OCI-LY1 (cell line): ENCODE results near the gene DIP2C.

Experiments
- H2AFZ ChIP-seq: fragments of 200-600 bp; sonication (generic), shearing (Covaris generic); 2 replicates; pipeline ENCODE4 v1.6.0; 2014; ENCODE audit warnings: antibody characterized with exemption, mild to moderate bottlenecking, low read length
- H3F3A ChIP-seq: fragments of 200-600 bp; sonication (generic), shearing (Covaris generic); 2 replicates; pipeline ENCODE4 v1.6.0; 2014; ENCODE audit warnings: mild to moderate bottlenecking, antibody characterized with exemption, low read length, moderate library complexity; ENCODE audit not compliant: insufficient read depth
- H3K27ac ChIP-seq: fragments of 200-600 bp; sonication (generic); 2 replicates; pipeline ENCODE4 v1.5.1; 2014; ENCODE audit warnings: low read length, mixed run types, mild to moderate bottlenecking, low read depth; ENCODE audit not compliant: poor library complexity, severe bottlenecking
- H3K27me3 ChIP-seq: fragments of 200-600 bp; sonication (generic); 2 replicates; pipeline ENCODE4 v1.6.0; 2014; ENCODE audit warnings: antibody characterized with exemption, mild to moderate bottlenecking, low read length, moderate library complexity; ENCODE audit not compliant: insufficient read depth
- H3K36me3 ChIP-seq: fragments of 200-600 bp; sonication (generic); 2 replicates; pipeline ENCODE4 v1.6.1; 2014; ENCODE audit warnings: mild to moderate bottlenecking, antibody characterized with exemption, low read length, moderate library complexity, mixed read lengths; ENCODE audit not compliant: insufficient read depth
- H3K4me1 ChIP-seq: fragments of 200-600 bp; sonication (generic); 2 replicates; pipeline ENCODE4 v1.5.1; 2014; ENCODE audit warnings: mild to moderate bottlenecking, low read length, moderate library complexity; ENCODE audit not compliant: insufficient read depth, severe bottlenecking
- H3K4me2 ChIP-seq: fragments of 200-600 bp; sonication (generic), shearing (Covaris generic); 2 replicates; pipeline ENCODE4 v1.6.1; 2014; ENCODE audit warnings: low read length
- H3K4me3 ChIP-seq: fragments of 200-600 bp; sonication (generic); 2 replicates; pipeline ENCODE4 v1.5.1; 2014; ENCODE audit warnings: low read length, low read depth, mild to moderate bottlenecking, mixed read lengths; ENCODE audit not compliant: poor library complexity, severe bottlenecking
- H3K79me2 ChIP-seq: fragments of 200-600 bp; shearing (Covaris generic); 2 replicates; pipeline ENCODE4 v1.6.1; 2016; ENCODE audit warnings: mixed run types, low read length, mixed read lengths; ENCODE audit not compliant: insufficient read depth
- H3K9ac ChIP-seq: fragments of 200-600 bp; sonication (generic), shearing (Covaris generic); 2 replicates; pipeline ENCODE4 v1.6.1; 2014; ENCODE audit warnings: mild to moderate bottlenecking, low read length, mixed read lengths
- H3K9me2 ChIP-seq: fragments of 200-600 bp; sonication (generic), shearing (Covaris generic); 2 replicates; pipeline ENCODE4 v1.6.1; 2014; ENCODE audit warnings: low read depth, mild to moderate bottlenecking, low read length, mixed read lengths
- H3K9me3 ChIP-seq: fragments of 200-600 bp; shearing (Covaris generic); 2 replicates; pipeline ENCODE4 v1.6.1; 2014; ENCODE audit warnings: low read length, mixed read lengths
- H4K20me1 ChIP-seq: fragments of 200-600 bp; sonication (generic), shearing (Covaris generic); 2 replicates; pipeline ENCODE4 v1.6.0; 2016; ENCODE audit warnings: mild to moderate bottlenecking, low read length; ENCODE audit not compliant: insufficient read depth
- CTCF ChIP-seq: fragments of 200-600 bp; sonication (generic), shearing (Covaris generic); IDR thresholded peaks from 2 replicates; pipeline ENCODE4 v1.5.1; 2017; ENCODE audit warnings: mild to moderate bottlenecking, antibody characterized with exemption, low read length, moderate library complexity, mixed read lengths
- EZH2 ChIP-seq: fragments of 200-600 bp; sonication (generic), shearing (Covaris generic); IDR thresholded peaks from 2 replicates; pipeline ENCODE4 v1.8.0; 2017; ENCODE audit warnings: borderline replicate concordance, mixed run types, mild to moderate bottlenecking, antibody characterized with exemption, low read length, moderate library complexity, mixed read lengths

DIP2C gene

DNA sequence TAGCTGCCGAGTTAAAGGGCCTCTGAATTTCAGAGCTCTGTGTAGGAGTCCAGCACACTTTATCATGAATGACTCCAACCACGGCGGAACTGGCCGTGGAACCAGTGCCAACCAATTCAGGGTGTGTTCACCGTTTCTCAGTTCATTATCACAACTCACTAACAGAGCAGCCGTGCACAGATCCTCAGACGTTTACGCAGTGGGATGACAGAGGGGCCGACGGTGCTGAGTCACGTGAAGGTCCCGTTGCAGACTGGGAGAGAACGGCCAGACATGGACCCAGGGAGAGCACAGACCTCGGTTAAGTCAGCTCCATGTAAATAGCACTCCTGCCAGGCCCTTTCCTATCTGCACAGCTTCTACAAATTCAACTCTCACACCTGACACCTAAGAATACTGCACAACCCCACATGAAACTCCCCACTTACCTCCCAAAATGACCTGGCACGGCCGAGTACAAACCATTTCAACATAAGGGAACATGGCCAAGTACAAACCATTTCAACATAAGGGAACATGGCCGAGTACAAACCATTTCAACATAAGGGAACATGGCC, 95.5 kb downstream of the DIP2C start:
- Histone ChIP-seq H3K9me2 (no peaks in the 10 kb centered on the region), H3K9me3 (no peaks in the 10 kb centered on the region), H2AFZ (no peak overlapping the region), H3K79me2 (peaks cover 47% of the 10 kb centered on the region), H3K4me1 (peaks cover 78% of the 10 kb centered on the region), H3K4me2 (no peak overlapping the region), H3K4me3 (no peak overlapping the region), H4K20me1 (no peaks in the 10 kb centered on the region), H3K9ac (no peak overlapping the region), H3F3A (no peaks in the 10 kb centered on the region), H3K27ac (peak overlapping the region; percentile 2), H3K27me3 (no peaks in the 10 kb centered on the region), H3K36me3 (peaks cover 50% of the 10 kb centered on the region)
- no peak for TF ChIP-seq CTCF
- TF ChIP-seq EZH2, result no peak

DNA sequence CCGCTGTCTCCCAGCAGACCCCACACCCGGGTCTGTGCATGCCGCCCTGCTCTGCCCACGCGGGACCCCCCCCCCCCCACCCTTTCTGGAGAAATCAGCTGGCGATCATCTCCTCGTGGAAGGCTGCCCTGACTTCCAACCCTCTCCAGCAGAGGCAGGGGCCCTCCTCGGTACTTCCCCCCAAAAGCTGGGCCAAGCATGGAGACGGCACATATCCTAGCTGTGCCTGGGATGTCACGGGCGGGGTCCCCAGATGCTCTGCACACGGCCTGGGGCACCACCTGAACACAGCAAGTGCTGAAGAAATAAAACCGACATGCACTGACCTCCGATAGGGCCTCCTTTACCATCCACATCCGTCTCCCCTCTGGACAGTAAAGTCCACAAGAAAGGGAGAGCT, 96.0 kb downstream of the DIP2C start:
- H3K79me2 ChIP-seq, result peaks cover 41% of the 10 kb centered on the region

GRCh38 chr10:593016-593415, 96.5 kb downstream of the DIP2C start:
- no peak overlapping the region for H3K27ac ChIP-seq
- H3K4me3 ChIP-seq, result no peak overlapping the region
- H4K20me1 ChIP-seq, result no peaks in the 10 kb centered on the region
- H3K4me2 ChIP-seq, result no peak overlapping the region
- H3K27me3 ChIP-seq, result no peaks in the 10 kb centered on the region
- H3F3A ChIP-seq, result no peaks in the 10 kb centered on the region
- H3K9me2 ChIP-seq, result no peaks in the 10 kb centered on the region
- peaks cover 78% of the 10 kb centered on the region for H3K4me1 ChIP-seq
- no peak overlapping the region for H3K9ac ChIP-seq
- H3K79me2 ChIP-seq, result peaks cover 38% of the 10 kb centered on the region
- no peak overlapping the region for H2AFZ ChIP-seq
- H3K9me3 ChIP-seq, result no peaks in the 10 kb centered on the region
- H3K36me3 ChIP-seq, result peaks cover 50% of the 10 kb centered on the region
- no peak for TF ChIP-seq EZH2
- TF ChIP-seq CTCF, result no peak

More for the DNA sequence above, 96.0 kb downstream of the DIP2C start:
- Histone ChIP-seq H3K4me2 (no peak overlapping the region), H3K27ac (peak overlapping the region; percentile 2), H3K36me3 (peaks cover 50% of the 10 kb centered on the region), H3K4me1 (peaks cover 78% of the 10 kb centered on the region), H3K9me3 (no peaks in the 10 kb centered on the region), H3K9ac (no peak overlapping the region), H3K27me3 (no peaks in the 10 kb centered on the region), H3K4me3 (no peak overlapping the region), H4K20me1 (no peaks in the 10 kb centered on the region), H3F3A (no peaks in the 10 kb centered on the region), H2AFZ (no peak overlapping the region), H3K9me2 (no peaks in the 10 kb centered on the region)
- TF ChIP-seq CTCF, result no peak
- TF ChIP-seq EZH2, result no peak
